Measurements from ENCODE around the gene ADAMTS16.
A peak's percentile ranks its signal among the peaks of the same experiment; 100 is the strongest.

ADAMTS16 gene

GRCh38 chr5:5141625-5142525 is 1.7 kb downstream of the ADAMTS16 start:
- peak; percentile 73 for DNase-seq (ENCODE audit: low spot score)

GRCh38 chr5:5144441-5144840 is 4.3 kb downstream of the ADAMTS16 start:
- DNase-seq (ENCODE audit: low spot score) = no peak

- DNase-seq (ENCODE audit: low spot score) = peak; percentile 50
These were observed 5.8 kb downstream of the ADAMTS16 start for GRCh38 chr5:5145651-5146529.

- peak; percentile 10 for DNase-seq (ENCODE audit: low spot score)
These were observed 6.5 kb downstream of the ADAMTS16 start for GRCh38 chr5:5146530-5147160.

- no peak for DNase-seq (ENCODE audit: low spot score)
These were observed 9.0 kb downstream of the ADAMTS16 start for GRCh38 chr5:5149154-5149553.

- DNase-seq (ENCODE audit: low spot score) = no peak
These were observed 10.5 kb downstream of the ADAMTS16 start for GRCh38 chr5:5150667-5151066.

GRCh38 chr5:5154733-5155132 is 14.6 kb downstream of the ADAMTS16 start:
- no peak for DNase-seq (ENCODE audit: low spot score)

GRCh38 chr5:5155617-5156016 is 15.5 kb downstream of the ADAMTS16 start:
- DNase-seq (ENCODE audit: low spot score) = no peak

GRCh38 chr5:5156471-5157082 is 16.4 kb downstream of the ADAMTS16 start:
- DNase-seq (ENCODE audit: low spot score) = peak; percentile 5

GRCh38 chr5:5158472-5158895 is 18.4 kb downstream of the ADAMTS16 start:
- DNase-seq (ENCODE audit: low spot score) = no peak

GRCh38 chr5:5159282-5160103 is 19.4 kb downstream of the ADAMTS16 start:
- no peak for DNase-seq (ENCODE audit: low spot score)

- no peak for DNase-seq (ENCODE audit: low spot score)
These were observed 24.0 kb downstream of the ADAMTS16 start for GRCh38 chr5:5164163-5164562.

GRCh38 chr5:5165541-5166002 is 25.4 kb downstream of the ADAMTS16 start:
- peak; percentile 69 for DNase-seq (ENCODE audit: low spot score)

GRCh38 chr5:5169466-5169865 is 29.3 kb downstream of the ADAMTS16 start:
- DNase-seq (ENCODE audit: low spot score) = no peak

- DNase-seq (ENCODE audit: low spot score) = peak; percentile 86
These were observed 38.0 kb downstream of the ADAMTS16 start for GRCh38 chr5:5178136-5178535.

GRCh38 chr5:5178580-5178979 is 38.5 kb downstream of the ADAMTS16 start:
- no peak for DNase-seq (ENCODE audit: low spot score)

GRCh38 chr5:5179079-5179478 is 38.9 kb downstream of the ADAMTS16 start:
- DNase-seq (ENCODE audit: low spot score) = peak; percentile 82

- no peak for DNase-seq (ENCODE audit: low spot score)
These were observed 39.5 kb downstream of the ADAMTS16 start for GRCh38 chr5:5179597-5179996.

- DNase-seq (ENCODE audit: low spot score) = no peak
These were observed 41.7 kb downstream of the ADAMTS16 start for GRCh38 chr5:5181650-5182324.

- no peak for DNase-seq (ENCODE audit: low spot score)
These were observed 42.5 kb downstream of the ADAMTS16 start for GRCh38 chr5:5182508-5183188.
